DOHH2 (cell line): ENCODE data around the gene KSR1.

Experiments used
- H3F3A ChIP-seq: fragments of 200-600 bp; sonication (generic), shearing (Covaris generic); 2 replicates; pipeline ENCODE4 v1.6.0; 2016; ENCODE audit warnings: antibody characterized with exemption, mild to moderate bottlenecking; ENCODE audit not compliant: control insufficient read depth, insufficient read depth
- H3K27ac ChIP-seq: fragments of 200-600 bp; sonication (generic); 2 replicates; pipeline ENCODE4 v1.5.1; 2014; ENCODE audit warnings: low read depth, mild to moderate bottlenecking, low read length, moderate library complexity
- H3K27me3 ChIP-seq: fragments of 200-600 bp; sonication (generic); 2 replicates; pipeline ENCODE4 v1.6.1; 2014; ENCODE audit warnings: mild to moderate bottlenecking, low read length, mixed read lengths; ENCODE audit not compliant: control insufficient read depth
- H3K36me3 ChIP-seq: fragments of 200-600 bp; sonication (generic); 2 replicates; pipeline ENCODE4 v1.6.1; 2014; ENCODE audit warnings: mild to moderate bottlenecking, low read length, moderate library complexity, mixed read lengths; ENCODE audit not compliant: control insufficient read depth
- H3K4me1 ChIP-seq: fragments of 200-600 bp; sonication (generic); 2 replicates; pipeline ENCODE4 v1.6.1; 2014; ENCODE audit warnings: mild to moderate bottlenecking, low read length, mixed read lengths; ENCODE audit not compliant: control insufficient read depth
- H3K4me2 ChIP-seq: fragments of 200-600 bp; sonication (generic); 2 replicates; pipeline ENCODE4 v1.6.0; 2014; ENCODE audit warnings: mild to moderate bottlenecking, low read length, moderate library complexity
- H3K4me3 ChIP-seq: fragments of 200-600 bp; sonication (generic); 2 replicates; pipeline ENCODE4 v1.5.1; 2014; ENCODE audit warnings: mild to moderate bottlenecking, low read length, mixed read lengths
- H3K79me2 ChIP-seq: fragments of 200-600 bp; sonication (generic); 2 replicates; pipeline ENCODE4 v1.6.1; 2014; ENCODE audit warnings: mild to moderate bottlenecking, low read length, mixed read lengths; ENCODE audit not compliant: control insufficient read depth
- H3K9me2 ChIP-seq: fragments of 200-600 bp; sonication (generic); replicated peaks from 2 replicates; pipeline ENCODE4 v1.6.1; 2014; ENCODE audit warnings: mild to moderate bottlenecking, low read length, mixed read lengths; ENCODE audit not compliant: control insufficient read depth
- H3K9me3 ChIP-seq: fragments of 200-600 bp; sonication (generic); 2 replicates; pipeline ENCODE4 v1.6.1; 2014; ENCODE audit warnings: antibody characterized with exemption, low read length, mixed read lengths; ENCODE audit not compliant: control insufficient read depth, insufficient read depth
- H4K20me1 ChIP-seq: fragments of 200-600 bp; sonication (generic); 2 replicates; pipeline ENCODE4 v1.6.0; 2014; ENCODE audit warnings: low read depth, mild to moderate bottlenecking, antibody characterized with exemption, low read length, moderate library complexity; ENCODE audit not compliant: control insufficient read depth, insufficient read depth
- EZH2phosphoT487 ChIP-seq: fragments of 200-600 bp; sonication (generic); IDR thresholded peaks from 2 replicates; pipeline ENCODE4 v1.6.1; 2017; ENCODE audit warnings: borderline replicate concordance, mild to moderate bottlenecking, antibody characterized with exemption, low read length, moderate library complexity, mixed read lengths
- TF ChIP-seq, protein P1 (sequence below): fragments of 200-600 bp; sonication (generic); IDR thresholded peaks from one replicate; pipeline ENCODE4 v1.5.1; 2014; ENCODE audit warnings: antibody characterized with exemption, mild to moderate bottlenecking, low read depth, low read length; ENCODE audit not compliant: poor library complexity, severe bottlenecking

Gene KSR1

DNA sequence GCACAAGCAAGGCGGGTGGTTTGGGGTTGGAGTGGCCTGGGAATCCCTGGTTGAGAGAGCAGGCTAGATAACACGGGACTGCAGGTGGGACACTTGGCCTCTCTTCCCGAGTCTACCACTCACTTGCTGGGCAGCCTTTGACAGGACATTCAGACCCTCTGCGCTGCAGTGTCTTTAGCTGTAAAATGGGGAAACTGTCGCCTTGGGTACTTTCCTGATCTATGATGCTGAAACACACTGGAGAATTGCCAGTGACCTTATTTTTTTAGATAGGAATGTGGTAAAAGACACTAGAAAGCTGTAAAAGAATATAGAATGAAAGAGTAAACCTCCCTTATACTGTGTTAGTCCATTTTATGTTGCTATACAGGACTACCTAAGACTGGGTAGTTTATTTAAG lies 30.5 kb downstream of the KSR1 start:
- no peaks in the 10 kb centered on the region for H3K9me3 ChIP-seq
- H3K27me3 ChIP-seq = peaks cover 11% of the 10 kb centered on the region
- H3K27ac ChIP-seq = no peak overlapping the region
- no peak overlapping the region for H3K4me2 ChIP-seq
- no peak overlapping the region for H3K4me3 ChIP-seq
- no peaks in the 10 kb centered on the region for H3F3A ChIP-seq
- no peaks in the 10 kb centered on the region for H4K20me1 ChIP-seq
- H3K79me2 ChIP-seq = no peaks in the 10 kb centered on the region
- TF ChIP-seq EZH2phosphoT487 = no peak
- TF ChIP-seq, protein P1, sequence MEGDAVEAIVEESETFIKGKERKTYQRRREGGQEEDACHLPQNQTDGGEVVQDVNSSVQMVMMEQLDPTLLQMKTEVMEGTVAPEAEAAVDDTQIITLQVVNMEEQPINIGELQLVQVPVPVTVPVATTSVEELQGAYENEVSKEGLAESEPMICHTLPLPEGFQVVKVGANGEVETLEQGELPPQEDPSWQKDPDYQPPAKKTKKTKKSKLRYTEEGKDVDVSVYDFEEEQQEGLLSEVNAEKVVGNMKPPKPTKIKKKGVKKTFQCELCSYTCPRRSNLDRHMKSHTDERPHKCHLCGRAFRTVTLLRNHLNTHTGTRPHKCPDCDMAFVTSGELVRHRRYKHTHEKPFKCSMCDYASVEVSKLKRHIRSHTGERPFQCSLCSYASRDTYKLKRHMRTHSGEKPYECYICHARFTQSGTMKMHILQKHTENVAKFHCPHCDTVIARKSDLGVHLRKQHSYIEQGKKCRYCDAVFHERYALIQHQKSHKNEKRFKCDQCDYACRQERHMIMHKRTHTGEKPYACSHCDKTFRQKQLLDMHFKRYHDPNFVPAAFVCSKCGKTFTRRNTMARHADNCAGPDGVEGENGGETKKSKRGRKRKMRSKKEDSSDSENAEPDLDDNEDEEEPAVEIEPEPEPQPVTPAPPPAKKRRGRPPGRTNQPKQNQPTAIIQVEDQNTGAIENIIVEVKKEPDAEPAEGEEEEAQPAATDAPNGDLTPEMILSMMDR = no peak
- H3K9me2 ChIP-seq = no peaks in the 10 kb centered on the region
- no peaks in the 10 kb centered on the region for H3K36me3 ChIP-seq
- no peaks in the 10 kb centered on the region for H3K4me1 ChIP-seq

GRCh38 chr17:27488231-27488630 lies 32.0 kb downstream of the KSR1 start:
- Histone ChIP-seq H3K9me2 (no peaks in the 10 kb centered on the region), H3K79me2 (no peaks in the 10 kb centered on the region), H3K36me3 (no peaks in the 10 kb centered on the region), H3K4me2 (no peak overlapping the region), H3K4me1 (no peaks in the 10 kb centered on the region), H3F3A (no peaks in the 10 kb centered on the region), H3K9me3 (no peaks in the 10 kb centered on the region), H3K4me3 (no peak overlapping the region), H4K20me1 (no peaks in the 10 kb centered on the region), H3K27me3 (peaks cover 21% of the 10 kb centered on the region), H3K27ac (no peak overlapping the region)
- no peak for TF ChIP-seq EZH2phosphoT487
- TF ChIP-seq, protein P1 = no peak

GRCh38 chr17:27489045-27489715 lies 32.9 kb downstream of the KSR1 start:
- H3K79me2 ChIP-seq = no peaks in the 10 kb centered on the region
- no peaks in the 10 kb centered on the region for H3K4me1 ChIP-seq
- no peaks in the 10 kb centered on the region for H3K9me2 ChIP-seq
- no peaks in the 10 kb centered on the region for H4K20me1 ChIP-seq
- no peaks in the 10 kb centered on the region for H3K9me3 ChIP-seq
- no peaks in the 10 kb centered on the region for H3F3A ChIP-seq
- no peak overlapping the region for H3K4me3 ChIP-seq
- H3K27ac ChIP-seq = no peak overlapping the region
- H3K4me2 ChIP-seq = no peak overlapping the region
- no peaks in the 10 kb centered on the region for H3K36me3 ChIP-seq
- peaks cover 25% of the 10 kb centered on the region for H3K27me3 ChIP-seq
- TF ChIP-seq, protein P1 = no peak
- no peak for TF ChIP-seq EZH2phosphoT487
